Measurements from ENCODE around the gene PYY. TPM values are rescaled to one million over a fixed set of nuclear protein-coding genes. Genes with fewer than 3 reads are reported as not detected.

PYY gene
- total and polyA plus RNA-seq, 10 of the 15 experiments (the other 5 are each of a cell fraction or from before 2014, with no cell fraction given) = 0.07 to 0.18 TPM; not detected in 8

DNA sequence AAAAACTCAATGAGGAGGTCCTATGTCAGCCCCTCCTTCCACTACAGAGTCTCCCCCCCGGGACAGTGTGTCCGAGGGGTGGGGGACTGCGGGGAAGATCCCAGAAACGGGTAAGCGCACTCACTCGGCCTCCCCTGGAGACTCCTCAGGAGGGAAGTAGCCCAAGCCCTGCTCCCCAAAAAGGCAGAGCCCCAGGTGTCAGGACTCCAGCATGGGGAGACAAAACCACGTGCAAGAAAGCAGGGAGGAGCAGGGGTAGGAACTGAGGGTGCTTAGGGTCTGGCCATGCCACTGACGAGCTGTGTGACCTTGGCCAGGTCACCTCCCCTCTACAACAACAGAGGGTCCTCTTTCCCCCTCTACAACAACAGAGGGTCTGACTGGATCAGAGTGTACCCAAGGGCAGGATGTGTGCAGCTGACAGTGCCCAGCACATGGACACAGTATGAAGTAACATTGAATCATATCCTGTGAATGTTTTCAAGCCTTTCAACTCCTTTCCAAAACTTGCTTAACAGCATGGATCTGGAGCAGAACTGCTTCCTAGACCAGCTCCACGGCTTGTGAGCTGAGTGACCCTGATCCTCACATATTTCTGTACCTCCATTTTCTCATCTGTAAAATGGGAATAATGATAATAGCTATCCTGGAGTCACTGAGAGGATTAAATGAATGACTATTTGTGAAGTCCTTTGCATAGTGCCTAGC lies 48.6 kb upstream of the PYY start:
- ChIA-PET CTCF (no interaction called here), POLR2A (no interaction called here), RAD21 (ENCODE audit: unreplicated experiment) (interaction anchor here (1.3 kb wide), 1 partner anchor 113 kb away, joined by 4 read pairs; no protein-coding TSS in a partner anchor), SMC1A (ENCODE audit: uncharacterized antibody, unreplicated experiment) (interaction anchor here (0.6 kb wide), 1 partner anchor 8 kb away, joined by 3 read pairs; no protein-coding TSS in a partner anchor)
- Histone ChIP-seq H4K20me1 (ENCODE audit: control insufficient read depth, insufficient read depth) (no peaks in the 10 kb centered on the region; the same call in 1 of the 2 replicates), H2AFZ (ENCODE audit: control insufficient read depth, low read depth, low read length) (no peak overlapping the region), H3K27ac (ENCODE audit: control insufficient read depth, insufficient read depth) (no peak overlapping the region), H3K79me2 (ENCODE audit: control insufficient read depth, insufficient read depth, low read length) (no peaks in the 10 kb centered on the region), H3K4me1 (ENCODE audit: control insufficient read depth, insufficient read depth, low read length) (no peaks in the 10 kb centered on the region; the same call in 1 of the 2 replicates), H3K4me2 (ENCODE audit: control insufficient read depth, insufficient read depth) (no peak overlapping the region), H3K27me3 (replicated peaks in 1 of 2; ENCODE audit: control insufficient read depth in 2 of 2, insufficient read depth in 2 of 2, low read length in 1 of 2) (peaks cover 10% of the 10 kb centered on the region in 2 experiments), H3K9me3 (replicated peaks; ENCODE audit: control insufficient read depth, insufficient read depth, low read length) (no peaks in the 10 kb centered on the region), H3K9ac (ENCODE audit: control insufficient read depth, insufficient read depth, low read length) (no peak overlapping the region), H3K36me3 (ENCODE audit: control insufficient read depth in 2 of 2, insufficient read depth in 2 of 2, low read length in 1 of 2) (no peaks in the 10 kb centered on the region), H3K4me3 (no peak overlapping the region)
- TF ChIP-seq, protein P1, sequence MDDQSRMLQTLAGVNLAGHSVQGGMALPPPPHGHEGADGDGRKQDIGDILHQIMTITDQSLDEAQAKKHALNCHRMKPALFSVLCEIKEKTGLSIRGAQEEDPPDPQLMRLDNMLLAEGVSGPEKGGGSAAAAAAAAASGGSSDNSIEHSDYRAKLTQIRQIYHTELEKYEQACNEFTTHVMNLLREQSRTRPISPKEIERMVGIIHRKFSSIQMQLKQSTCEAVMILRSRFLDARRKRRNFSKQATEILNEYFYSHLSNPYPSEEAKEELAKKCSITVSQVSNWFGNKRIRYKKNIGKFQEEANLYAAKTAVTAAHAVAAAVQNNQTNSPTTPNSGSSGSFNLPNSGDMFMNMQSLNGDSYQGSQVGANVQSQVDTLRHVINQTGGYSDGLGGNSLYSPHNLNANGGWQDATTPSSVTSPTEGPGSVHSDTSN (IDR thresholded peaks at IDR 0.05; ENCODE audit: insufficient replicate concordance, low read depth, low read length) = no peak
- TF ChIP-seq SUPT20H (IDR thresholded peaks at IDR 0.05; ENCODE audit: borderline replicate concordance, control insufficient read depth, low read depth, low read length) (no peak), GABPA (IDR thresholded peaks at IDR 0.05; ENCODE audit: low read depth) (no peak), SPI1 (IDR thresholded peaks at IDR 0.05; ENCODE audit: borderline replicate concordance, insufficient read depth, low read depth, low read length) (no peak), SIN3A (IDR thresholded peaks at IDR 0.05; ENCODE audit: low read depth, low read length) (no peak), ZNF274 (IDR thresholded peaks at IDR 0.05; ENCODE audit: insufficient read depth, insufficient read length) (no peak), IRF4 (IDR thresholded peaks at IDR 0.05; ENCODE audit: low read depth, low read length) (no peak), ZNF622 (IDR thresholded peaks at IDR 0.05) (no peak)
- intact Hi-C loops (cut with micrococcal nuclease; ENCODE audit: unreplicated experiment) (no loop called here), in situ Hi-C loops (cut with MboI) (loop anchor here (25.0 kb wide), 1 partner anchor 790 kb away; the partner anchor contains the start of gene TMEM106A)
- no peak for ATAC-seq
- WGBS (ENCODE audit: insufficient coverage, insufficient replicate concordance, low lambda C conversion rate, missing lambda C conversion rate) = 21% methylated on average over 9 of the region's 9 CpGs
- no TSS peak for BruUV-seq (replicated peaks)
- FAIRE-seq = no peak
- DNase-seq (ENCODE audit: low read depth, low spot score) = no peak

Data from GM12878 (cell line).